AG08395 (cell line): ENCODE data around the gene ADGRL4.
A peak's percentile ranks its signal among the peaks of the same experiment; 100 is the strongest.
"Not testable (repeated sequence)": the region's sequence is repeated elsewhere in the genome, so short reads cannot be mapped to it uniquely, and the experiment has no call there.

ENCODE experiments used
- DNase-seq: peaks from one replicate; pipeline ENCODE4 v3.0.0; 2012; ENCODE audit warnings: mixed read lengths, low spot score

Gene ADGRL4

GRCh38 chr1:78918157-78918556, 88.4 kb downstream of the ADGRL4 start:
- no peak for DNase-seq

- no peak for DNase-seq
These were observed 89.5 kb downstream of the ADGRL4 start for GRCh38 chr1:78916986-78917385.

DNA sequence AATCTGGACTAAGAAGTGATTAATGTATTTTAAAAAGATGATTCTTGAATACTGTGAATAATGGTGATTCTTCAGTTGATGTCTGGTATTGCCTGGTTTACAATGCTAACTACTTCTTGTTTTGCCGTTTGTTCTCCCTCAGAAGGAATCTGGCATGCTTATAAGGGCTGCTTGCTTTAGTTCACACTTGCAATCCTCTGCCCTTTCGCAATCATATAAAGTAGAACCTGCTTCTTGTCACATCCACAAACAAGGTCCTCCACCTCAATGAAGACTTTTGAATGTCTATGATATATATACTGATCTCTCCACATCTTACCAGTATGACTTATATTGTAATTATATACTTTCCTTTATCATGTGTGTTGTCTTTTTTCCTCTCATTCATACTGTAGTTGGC, 92.6 kb downstream of the ADGRL4 start:
- DNase-seq = no peak

- DNase-seq = no peak
These were observed 94.3 kb downstream of the ADGRL4 start for GRCh38 chr1:78911956-78912880.

- no peak for DNase-seq
These were observed 103.9 kb downstream of the ADGRL4 start for GRCh38 chr1:78902641-78903040.

- no peak for DNase-seq
These were observed 111.7 kb downstream of the ADGRL4 start for GRCh38 chr1:78894811-78895210.

- peak; percentile 28 for DNase-seq
These were observed 114.2 kb downstream of the ADGRL4 start for GRCh38 chr1:78892260-78892840.

GRCh38 chr1:78887458-78887857, 119.1 kb downstream of the ADGRL4 start:
- no peak for DNase-seq

DNA sequence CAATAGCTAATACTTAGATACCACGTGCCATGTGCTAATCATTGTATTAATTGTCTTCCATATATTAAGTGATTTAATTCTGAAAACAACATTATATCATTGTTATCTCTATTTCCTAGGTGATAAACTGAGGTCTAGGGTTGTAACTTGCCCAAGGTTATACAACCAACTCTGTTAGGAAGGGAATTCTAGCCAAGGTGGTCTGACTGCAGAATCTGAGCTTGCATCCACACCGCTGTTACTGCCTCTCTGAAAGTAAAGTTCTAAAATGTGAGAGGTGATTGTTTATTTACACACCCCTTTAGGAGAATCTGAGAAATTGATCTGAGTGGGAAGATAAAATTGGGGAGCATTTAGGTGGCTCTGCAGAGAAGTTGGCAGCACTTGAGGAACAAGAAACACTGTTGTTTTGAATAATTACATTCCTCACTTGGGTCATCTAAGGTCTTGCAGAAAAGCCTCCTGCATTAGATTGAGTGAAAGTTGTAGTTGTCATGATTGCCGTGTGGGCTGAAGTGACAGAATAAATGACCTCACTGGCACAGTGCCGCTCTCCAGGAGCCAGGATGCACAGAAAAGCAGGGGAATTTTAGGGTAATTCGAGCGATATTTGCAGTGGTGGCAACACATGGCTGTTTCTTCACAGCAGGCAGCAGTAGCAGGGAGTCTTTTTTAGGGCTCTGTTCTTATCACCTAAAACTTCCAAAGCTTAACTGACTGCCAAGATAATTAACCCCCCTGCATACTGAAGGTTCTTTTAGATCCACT, 121.7 kb downstream of the ADGRL4 start:
- peak; percentile 20 for DNase-seq

DNA sequence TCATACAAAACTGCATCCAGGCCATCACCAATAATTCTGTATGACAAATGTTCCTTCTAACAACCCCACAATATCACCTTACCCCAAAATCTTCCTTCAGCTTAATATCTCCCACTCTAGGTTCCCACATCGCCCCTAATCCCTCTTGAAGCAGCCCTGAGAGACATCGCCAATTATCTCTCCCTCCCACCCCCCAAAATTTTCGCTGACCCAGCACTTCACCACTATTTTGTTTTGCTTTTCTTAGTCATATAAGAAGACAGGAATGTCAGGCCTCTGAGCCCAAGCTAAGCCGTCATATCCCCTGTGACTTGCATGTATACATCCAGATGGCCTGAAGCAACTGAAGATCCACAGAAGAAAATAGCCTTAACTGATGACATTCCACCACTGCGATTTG, 126.3 kb downstream of the ADGRL4 start:
- no peak for DNase-seq

- DNase-seq = not testable (repeated sequence)
These were observed 130.5 kb downstream of the ADGRL4 start for GRCh38 chr1:78875986-78876385.

- not testable (repeated sequence) for DNase-seq
These were observed 133.7 kb downstream of the ADGRL4 start for GRCh38 chr1:78872801-78873200.

DNA sequence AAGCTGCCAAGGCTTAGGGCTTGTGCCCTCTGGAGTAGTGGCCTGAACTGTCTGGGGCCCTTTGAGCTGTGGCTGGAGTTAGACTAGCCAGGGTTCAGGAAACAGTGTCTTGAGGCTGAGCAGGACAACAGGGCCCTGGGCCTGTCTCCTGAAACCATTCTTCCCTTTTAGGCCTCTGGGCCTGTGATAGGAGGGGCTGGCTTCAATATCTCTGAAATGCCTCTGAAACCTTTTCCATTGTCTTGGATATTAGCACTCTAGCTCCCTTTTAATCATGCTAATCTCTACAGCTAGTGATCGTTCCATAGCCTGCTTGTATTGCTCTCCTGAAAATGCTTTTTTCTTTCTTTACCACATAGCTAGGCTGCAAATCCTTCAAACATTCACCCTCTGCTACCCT, 135.3 kb downstream of the ADGRL4 start:
- no peak for DNase-seq

GRCh38 chr1:78869136-78869535, 137.4 kb downstream of the ADGRL4 start:
- DNase-seq = no peak

DNA sequence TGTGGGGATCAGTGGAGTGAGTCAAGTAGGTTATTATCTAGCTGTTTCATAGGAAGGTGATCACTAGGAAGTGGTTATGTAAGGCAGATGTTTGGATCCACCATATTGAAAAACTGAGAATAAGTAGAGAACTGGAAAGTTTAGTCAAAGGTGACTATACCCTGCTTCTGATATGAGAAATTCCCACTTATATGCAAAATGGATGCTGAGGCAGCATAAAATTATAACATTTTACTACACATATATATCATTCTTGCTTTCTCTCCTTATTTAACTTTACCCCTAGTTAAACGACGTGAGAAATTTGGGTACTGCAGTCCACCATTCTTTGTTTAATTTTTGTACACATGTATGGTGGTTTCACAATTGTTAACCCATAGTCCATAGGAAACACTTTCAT, 142.4 kb downstream of the ADGRL4 start:
- no peak for DNase-seq

DNA sequence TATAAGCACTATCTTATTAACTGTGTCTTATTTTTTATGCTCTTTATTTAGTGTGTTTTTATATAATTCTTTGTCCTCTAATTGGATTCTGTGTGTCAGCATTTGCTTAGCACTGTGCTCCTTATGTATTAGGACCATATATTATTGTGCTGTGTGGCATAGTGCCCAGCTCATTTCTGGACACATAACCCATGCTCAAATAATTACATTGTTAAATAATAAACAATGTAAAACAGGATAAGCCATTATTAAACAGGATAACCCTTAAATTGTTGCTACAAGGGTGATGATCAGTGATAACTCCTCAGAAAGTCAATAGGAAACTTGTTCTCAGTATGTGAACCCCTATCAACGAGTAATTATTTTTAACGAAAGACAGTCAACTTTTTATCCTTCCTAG, 150.4 kb downstream of the ADGRL4 start:
- no peak for DNase-seq

DNA sequence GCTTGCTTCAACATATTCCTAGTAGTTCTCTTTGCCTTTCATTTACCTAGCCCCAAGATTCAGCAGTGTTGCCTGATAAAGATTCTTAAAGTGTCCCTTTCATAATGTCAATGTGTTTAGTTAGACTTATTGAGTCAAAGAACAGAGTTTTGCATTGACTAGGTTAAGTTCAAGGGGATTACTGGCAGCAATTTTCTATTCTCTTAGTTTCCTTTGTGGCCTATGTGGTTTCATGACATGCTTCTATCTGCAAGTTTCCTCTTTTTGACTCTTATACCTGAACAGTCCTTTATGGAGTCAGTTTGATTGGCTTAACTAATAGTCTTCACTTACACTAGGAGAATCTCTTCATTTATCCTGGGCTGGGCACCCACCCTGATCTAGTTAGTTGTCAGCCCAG, 151.3 kb downstream of the ADGRL4 start:
- no peak for DNase-seq

GRCh38 chr1:78854556-78854955, 152.0 kb downstream of the ADGRL4 start:
- DNase-seq = no peak

DNA sequence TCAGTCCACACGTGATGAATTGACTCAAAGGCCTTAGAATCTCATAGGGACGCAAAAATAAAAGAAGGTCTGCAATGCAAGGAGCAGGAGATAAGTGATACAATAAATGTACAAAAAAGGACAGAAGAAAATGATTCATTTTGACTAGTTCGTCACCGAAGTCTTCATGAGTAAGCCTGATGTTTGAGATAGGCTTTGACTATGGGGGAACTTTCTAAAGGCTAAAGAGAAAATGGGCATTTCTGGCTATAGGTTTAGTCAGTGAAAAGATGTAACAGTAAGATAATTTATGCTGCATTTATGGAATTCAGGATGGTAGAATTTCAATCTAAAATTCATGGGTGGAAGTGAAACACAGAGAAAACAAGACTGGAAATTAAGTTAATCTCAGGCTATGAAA, 163.0 kb downstream of the ADGRL4 start:
- DNase-seq = no peak

DNA sequence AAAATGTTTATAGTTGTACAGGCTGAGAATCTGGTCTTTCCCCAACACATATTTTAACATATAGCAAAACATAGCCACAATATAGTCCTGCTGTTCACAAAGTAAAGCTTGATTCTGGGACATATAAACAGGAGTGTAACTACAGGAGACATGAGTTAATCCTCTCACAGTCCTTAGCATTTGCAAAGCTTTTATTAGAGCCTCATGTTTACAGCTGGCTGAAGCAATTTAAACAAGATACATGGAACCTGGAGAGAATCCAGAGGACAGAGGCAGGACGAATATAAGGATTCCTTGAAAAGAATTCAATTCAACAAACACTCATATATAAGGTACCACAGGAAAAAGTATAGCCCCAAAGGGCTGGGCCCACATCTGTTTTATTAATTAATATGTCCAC, 163.4 kb downstream of the ADGRL4 start:
- DNase-seq = no peak

GRCh38 chr1:78840453-78841271, 165.9 kb downstream of the ADGRL4 start:
- DNase-seq = peak; percentile 57
